ENCODE data around the gene MCRIP2.

Gene MCRIP2

DNA sequence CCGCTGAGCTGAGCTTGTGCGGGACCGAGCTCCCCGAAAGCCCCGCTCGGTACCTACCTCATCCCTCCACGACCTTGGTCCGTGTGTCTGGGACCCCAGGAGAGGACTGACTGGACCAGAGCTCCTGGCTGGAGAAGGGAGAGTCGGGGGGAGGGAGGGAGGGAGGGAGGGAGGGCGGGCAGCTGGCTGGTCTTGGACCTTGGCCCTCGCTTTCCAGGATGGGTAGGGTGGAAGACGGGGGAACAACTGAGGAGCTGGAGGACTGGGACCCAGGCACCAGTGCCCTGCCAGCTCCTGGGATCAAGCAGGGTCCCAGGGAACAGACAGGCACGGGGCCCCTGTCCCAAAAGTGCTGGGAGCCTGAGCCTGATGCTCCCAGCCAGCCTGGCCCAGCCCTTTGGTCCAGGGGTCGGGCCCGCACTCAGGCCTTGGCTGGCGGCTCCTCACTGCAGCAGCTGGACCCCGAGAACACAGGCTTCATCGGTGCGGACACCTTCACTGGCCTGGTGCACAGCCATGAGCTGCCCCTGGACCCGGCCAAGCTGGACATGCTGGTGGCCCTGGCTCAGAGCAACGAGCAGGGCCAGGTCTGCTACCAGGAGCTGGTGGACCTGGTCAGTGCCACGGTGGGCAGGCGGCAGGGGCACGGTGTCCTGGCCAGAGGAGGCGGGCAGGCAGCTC lies 34.4 kb downstream of the MCRIP2 start:
- DNase-seq (ENCODE audit: low spot score in 2 of 2), result no peak
- no peak for ATAC-seq
- H3K36me3 Mint-ChIP-seq, result peaks cover 14% of the 10 kb centered on the region
- H3K4me1 Mint-ChIP-seq, result peaks cover 20% of the 10 kb centered on the region
- H3K4me3 Mint-ChIP-seq, result no peak overlapping the region
- no peaks in the 10 kb centered on the region for H3K9me3 Mint-ChIP-seq
- no peak overlapping the region for H3K27ac Mint-ChIP-seq

DNA sequence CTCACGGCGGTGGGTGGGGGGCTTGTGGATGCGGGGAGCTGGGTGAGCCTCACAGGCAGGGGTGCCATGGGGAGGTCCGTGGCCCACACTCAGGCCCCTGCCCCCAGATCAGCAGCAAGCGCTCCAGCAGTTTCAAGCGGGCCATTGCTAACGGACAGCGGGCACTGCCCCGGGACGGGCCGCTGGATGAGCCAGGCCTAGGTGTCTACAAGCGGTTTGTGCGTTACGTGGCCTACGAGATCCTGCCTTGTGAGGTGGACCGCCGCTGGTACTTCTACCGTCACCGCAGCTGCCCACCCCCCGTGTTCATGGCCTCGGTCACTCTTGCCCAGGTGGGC lies 34.9 kb downstream of the MCRIP2 start:
- no peaks in the 10 kb centered on the region for H3K9me3 Mint-ChIP-seq
- no peak overlapping the region for H3K27ac Mint-ChIP-seq
- H3K4me3 Mint-ChIP-seq, result no peak overlapping the region
- ATAC-seq (no peak), DNase-seq (ENCODE audit: low spot score in 2 of 2) (no peak)
- peaks cover 16% of the 10 kb centered on the region for H3K36me3 Mint-ChIP-seq
- H3K4me1 Mint-ChIP-seq, result peaks cover 25% of the 10 kb centered on the region

DNA sequence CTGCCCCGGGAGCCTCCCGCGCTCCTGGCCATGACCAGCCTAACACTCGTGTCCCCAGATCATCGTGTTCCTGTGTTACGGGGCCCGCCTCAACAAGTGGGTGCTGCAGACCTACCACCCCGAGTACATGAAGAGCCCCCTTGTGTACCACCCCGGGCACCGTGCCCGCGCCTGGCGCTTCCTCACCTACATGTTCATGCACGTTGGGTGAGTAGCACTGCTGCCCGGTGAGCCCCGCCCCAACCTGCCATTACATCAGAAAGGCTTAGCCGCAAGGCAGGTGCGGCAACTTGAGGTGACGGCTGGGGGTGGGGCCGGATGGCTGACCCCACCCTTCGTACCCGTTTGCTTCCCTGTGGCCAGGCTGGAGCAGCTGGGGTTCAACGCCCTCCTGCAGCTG lies 35.3 kb downstream of the MCRIP2 start:
- H3K4me3 Mint-ChIP-seq, result no peak overlapping the region
- DNase-seq (ENCODE audit: low spot score in 2 of 2) (no peak), ATAC-seq (no peak)
- no peaks in the 10 kb centered on the region for H3K9me3 Mint-ChIP-seq
- H3K4me1 Mint-ChIP-seq, result peaks cover 29% of the 10 kb centered on the region
- no peak overlapping the region for H3K27ac Mint-ChIP-seq
- peaks cover 20% of the 10 kb centered on the region for H3K36me3 Mint-ChIP-seq

DNA sequence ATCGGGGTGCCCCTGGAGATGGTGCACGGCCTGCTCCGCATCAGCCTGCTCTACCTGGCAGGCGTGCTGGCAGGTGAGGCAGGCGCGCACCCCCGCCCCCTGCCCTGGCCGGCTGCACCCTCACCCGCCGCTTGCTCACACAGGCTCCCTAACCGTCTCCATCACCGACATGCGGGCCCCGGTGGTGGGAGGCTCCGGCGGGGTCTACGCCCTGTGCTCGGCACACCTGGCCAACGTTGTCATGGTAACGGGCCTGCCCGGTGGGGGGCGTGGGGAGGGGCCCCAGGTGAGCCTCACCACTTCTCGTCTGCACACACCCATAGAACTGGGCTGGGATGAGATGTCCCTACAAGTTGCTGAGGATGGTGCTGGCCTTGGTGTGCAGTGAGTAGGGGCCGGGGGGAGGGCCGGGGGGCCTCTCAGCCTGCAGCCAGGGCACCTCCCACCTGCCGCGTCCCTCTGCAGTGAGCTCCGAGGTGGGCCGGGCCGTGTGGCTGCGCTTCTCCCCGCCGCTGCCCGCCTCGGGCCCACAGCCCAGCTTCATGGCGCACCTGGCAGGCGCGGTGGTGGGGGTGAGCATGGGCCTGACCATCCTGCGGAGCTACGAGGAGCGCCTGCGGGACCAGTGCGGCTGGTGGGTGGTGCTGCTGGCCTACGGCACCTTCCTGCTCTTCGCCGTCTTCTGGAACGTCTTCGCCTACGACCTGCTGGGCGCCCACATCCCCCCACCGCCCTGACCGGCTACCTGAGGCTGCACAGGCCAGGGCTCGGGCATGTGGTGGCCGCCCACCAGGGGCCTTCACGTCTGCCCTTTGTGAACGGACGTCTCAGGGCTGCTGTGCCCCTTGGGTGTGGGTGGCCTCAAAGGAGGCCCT lies 35.9 kb downstream of the MCRIP2 start:
- Mint-ChIP-seq H3K4me3 (no peak overlapping the region), H3K27ac (no peak overlapping the region), H3K4me1 (peaks cover 36% of the 10 kb centered on the region), H3K9me3 (no peaks in the 10 kb centered on the region), H3K36me3 (peaks cover 26% of the 10 kb centered on the region)
- ATAC-seq (no peak), DNase-seq (ENCODE audit: low spot score in 2 of 2) (no peak)

DNA sequence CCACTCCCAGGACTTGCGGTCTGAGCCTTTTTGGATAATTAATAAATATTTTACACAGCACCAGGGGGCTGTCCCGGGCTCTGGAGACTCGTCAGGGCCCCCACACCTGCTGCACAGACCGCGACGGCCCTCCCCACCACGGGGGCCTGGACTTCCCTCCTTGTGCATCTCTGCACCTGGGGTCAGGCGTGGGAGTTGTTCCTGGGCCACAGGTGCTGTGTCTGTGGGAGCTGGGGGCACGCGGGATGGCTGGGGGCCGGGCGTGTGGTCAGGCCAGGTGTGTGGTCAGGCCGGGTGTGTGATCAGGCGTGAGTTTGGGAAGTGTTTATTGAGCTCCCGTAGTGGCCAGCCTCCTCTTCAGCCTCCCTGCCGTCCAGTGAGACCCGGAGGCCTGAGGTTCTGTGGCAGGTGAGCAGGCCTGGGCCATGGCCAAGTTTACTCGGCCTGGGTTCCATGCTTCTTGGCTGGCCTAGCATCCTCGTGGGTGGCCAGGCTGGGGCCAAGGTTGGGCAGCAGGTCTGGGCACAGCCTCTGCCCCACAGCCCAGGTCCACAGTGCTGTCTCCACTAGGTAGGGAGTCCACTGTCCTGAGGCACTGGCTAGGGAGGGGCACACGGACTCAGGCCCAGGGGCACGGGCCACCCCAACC lies 36.7 kb downstream of the MCRIP2 start:
- H3K36me3 Mint-ChIP-seq, result peaks cover 27% of the 10 kb centered on the region
- ATAC-seq, result no peak
- DNase-seq (ENCODE audit: low spot score in 2 of 2), result no peak
- H3K4me3 Mint-ChIP-seq, result peak overlapping the region; percentile 73
- peaks cover 43% of the 10 kb centered on the region for H3K4me1 Mint-ChIP-seq
- H3K27ac Mint-ChIP-seq, result peak overlapping the region; percentile 76
- no peaks in the 10 kb centered on the region for H3K9me3 Mint-ChIP-seq

DNA sequence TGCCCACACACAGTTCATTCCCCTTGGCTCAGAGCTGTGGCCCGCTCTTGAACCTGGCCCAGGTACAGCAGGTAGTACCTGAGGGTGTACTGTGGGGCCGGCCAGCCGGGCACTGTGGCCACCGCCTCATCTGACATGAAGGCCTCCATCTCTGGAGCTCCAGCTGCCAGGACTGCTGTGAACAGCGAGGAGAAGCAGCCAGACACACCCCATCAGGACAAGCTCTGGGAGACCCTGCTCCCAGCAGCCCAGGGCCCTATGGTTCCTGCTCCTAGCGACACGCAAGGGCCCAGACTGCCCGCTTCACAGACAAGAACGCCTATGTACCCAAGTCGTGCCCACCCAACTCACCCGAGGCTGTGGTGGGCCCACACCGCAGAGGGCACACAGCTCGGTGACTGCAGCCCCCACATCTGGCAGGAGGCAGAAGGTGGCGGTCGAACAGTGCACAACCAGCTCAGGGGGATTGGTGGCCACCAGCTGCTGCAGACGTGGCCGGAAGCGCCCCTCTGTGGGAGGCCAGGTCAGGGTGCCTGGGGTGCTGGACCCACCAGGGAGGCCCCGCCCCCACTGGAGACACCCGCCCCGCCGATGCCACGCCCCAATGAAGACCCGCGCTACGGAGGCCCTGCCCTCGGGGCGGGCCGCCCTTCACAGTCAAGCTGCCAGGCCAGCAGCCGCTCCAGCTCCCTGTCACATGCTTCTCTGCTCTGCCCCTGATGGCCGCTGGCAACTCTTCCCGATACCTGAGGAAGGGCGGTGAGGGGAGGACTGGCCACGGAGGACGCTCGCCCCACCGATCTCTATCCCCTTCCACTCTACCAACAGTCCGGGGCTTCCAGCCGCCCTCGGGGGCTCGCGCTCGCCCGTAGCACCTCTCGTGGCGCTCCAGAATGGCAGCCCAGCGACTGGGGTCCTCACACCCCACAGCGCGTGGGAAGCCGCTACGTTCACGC lies 37.5 kb downstream of the MCRIP2 start:
- peak overlapping the region; percentile 76 for H3K27ac Mint-ChIP-seq
- H3K36me3 Mint-ChIP-seq, result peaks cover 30% of the 10 kb centered on the region
- DNase-seq (ENCODE audit: low spot score in 2 of 2) (peak; percentile 55 to 82), ATAC-seq (peak; percentile 29)
- peaks cover 45% of the 10 kb centered on the region for H3K4me1 Mint-ChIP-seq
- no peaks in the 10 kb centered on the region for H3K9me3 Mint-ChIP-seq
- peak overlapping the region; percentile 73 for H3K4me3 Mint-ChIP-seq

DNA sequence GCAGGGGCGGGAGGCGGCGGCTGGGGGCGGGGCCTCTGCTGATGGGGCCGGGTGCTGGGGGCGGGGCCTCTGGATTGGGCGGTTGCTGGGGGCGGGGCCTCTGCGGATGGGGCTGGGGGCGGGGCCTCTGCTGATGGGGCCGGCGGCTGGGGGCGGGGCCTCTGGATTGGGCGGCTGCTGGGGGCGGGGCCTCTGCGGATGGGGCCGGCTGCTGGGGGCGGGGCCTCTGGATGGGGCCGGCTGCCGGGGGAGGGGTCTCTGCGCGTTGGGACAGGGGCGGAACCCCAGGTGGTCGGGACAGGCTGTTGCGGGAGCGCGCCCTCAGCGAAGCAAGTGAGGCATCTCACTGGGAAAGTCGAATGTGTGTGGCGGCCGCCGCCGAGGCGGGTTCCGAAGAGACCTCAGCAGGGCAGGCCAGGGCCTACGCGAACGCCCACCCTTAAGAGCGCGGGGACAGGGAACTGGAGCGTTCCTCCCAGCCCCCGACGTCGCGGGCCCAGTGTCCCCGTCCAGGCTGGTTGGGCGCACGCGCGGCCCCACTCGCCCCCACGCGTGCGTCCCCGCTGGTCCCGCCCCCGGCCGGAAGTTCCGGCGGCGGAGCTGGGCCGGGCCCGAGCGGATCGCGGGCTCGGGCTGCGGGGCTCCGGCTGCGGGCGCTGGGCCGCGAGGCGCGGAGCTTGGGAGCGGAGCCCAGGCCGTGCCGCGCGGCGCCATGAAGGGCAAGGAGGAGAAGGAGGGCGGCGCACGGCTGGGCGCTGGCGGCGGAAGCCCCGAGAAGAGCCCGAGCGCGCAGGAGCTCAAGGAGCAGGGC lies 38.4 kb downstream of the MCRIP2 start, which contains the start of gene STUB1:
STUB1 (plus strand) TSS at position 597 of the 811 bp plus-strand sequence; CDS start at position 713, 116 bp downstream.
- H3K36me3 Mint-ChIP-seq, result peaks cover 38% of the 10 kb centered on the region
- peak; percentile 61 for ATAC-seq
- peaks cover 47% of the 10 kb centered on the region for H3K4me1 Mint-ChIP-seq

DNA sequence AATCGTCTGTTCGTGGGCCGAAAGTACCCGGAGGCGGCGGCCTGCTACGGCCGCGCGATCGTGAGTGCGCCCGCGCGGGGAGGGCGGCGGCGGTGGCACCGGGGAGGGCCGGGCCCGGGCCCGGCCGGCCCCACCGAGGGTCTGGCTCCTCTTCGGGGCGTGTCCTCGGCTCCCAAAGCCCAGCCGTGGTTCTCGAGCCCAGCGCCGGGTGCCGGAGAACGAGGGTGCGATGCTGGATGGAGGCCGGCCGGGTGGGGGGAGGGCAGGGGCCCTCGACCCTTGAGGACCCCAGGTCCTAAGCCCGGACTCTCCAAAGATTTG lies 39.0 kb downstream of the MCRIP2 start:
- H3K4me1 Mint-ChIP-seq, result peaks cover 44% of the 10 kb centered on the region
- peak overlapping the region; percentile 73 for H3K4me3 Mint-ChIP-seq
- H3K27ac Mint-ChIP-seq, result peak overlapping the region; percentile 80
- DNase-seq (ENCODE audit: low spot score in 2 of 2) (no peak), ATAC-seq (no peak)
- peaks cover 39% of the 10 kb centered on the region for H3K36me3 Mint-ChIP-seq
- no peaks in the 10 kb centered on the region for H3K9me3 Mint-ChIP-seq

More for the DNA sequence above, 38.4 kb downstream of the MCRIP2 start, which contains the start of gene STUB1:
- peak; percentile 89 to 95 for DNase-seq (ENCODE audit: low spot score in 2 of 2)
- Mint-ChIP-seq H3K4me3 (peak within 1 kb of the TSS; percentile 73), H3K27ac (peak within 1 kb of the TSS; percentile 80), H3K9me3 (no peaks in the 10 kb centered on the region)

DNA sequence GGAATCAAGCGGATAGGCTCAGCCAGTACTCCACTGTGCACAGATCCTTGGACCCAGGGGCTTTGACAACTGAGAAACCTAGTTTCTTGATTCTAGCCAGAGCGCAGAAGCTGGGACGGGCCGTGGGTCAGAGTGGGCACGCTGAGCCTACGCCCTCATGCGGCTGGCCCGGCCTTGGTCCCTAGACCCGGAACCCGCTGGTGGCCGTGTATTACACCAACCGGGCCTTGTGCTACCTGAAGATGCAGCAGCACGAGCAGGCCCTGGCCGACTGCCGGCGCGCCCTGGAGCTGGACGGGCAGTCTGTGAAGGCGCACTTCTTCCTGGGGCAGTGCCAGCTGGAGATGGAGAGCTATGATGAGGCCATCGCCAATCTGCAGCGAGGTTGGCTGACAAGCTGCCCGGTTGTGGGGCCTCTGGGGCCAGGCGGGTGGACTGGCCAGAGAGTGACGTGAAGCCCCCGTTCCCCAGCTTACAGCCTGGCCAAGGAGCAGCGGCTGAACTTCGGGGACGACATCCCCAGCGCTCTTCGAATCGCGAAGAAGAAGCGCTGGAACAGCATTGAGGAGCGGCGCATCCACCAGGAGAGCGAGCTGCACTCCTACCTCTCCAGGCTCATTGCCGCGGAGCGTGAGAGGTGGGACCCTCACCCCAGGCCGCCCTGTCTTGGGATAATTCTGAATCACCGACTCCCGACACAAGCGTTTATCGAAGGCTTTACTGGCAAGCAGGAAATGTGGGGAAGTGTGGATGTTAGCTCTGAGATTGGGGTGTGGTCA lies 39.5 kb downstream of the MCRIP2 start:
- H3K36me3 Mint-ChIP-seq, result peaks cover 44% of the 10 kb centered on the region
- peaks cover 49% of the 10 kb centered on the region for H3K4me1 Mint-ChIP-seq
- peak overlapping the region; percentile 80 for H3K27ac Mint-ChIP-seq
- DNase-seq (ENCODE audit: low spot score in 2 of 2) (no peak), ATAC-seq (no peak)
- no peaks in the 10 kb centered on the region for H3K9me3 Mint-ChIP-seq
- H3K4me3 Mint-ChIP-seq, result peak overlapping the region; percentile 73

DNA sequence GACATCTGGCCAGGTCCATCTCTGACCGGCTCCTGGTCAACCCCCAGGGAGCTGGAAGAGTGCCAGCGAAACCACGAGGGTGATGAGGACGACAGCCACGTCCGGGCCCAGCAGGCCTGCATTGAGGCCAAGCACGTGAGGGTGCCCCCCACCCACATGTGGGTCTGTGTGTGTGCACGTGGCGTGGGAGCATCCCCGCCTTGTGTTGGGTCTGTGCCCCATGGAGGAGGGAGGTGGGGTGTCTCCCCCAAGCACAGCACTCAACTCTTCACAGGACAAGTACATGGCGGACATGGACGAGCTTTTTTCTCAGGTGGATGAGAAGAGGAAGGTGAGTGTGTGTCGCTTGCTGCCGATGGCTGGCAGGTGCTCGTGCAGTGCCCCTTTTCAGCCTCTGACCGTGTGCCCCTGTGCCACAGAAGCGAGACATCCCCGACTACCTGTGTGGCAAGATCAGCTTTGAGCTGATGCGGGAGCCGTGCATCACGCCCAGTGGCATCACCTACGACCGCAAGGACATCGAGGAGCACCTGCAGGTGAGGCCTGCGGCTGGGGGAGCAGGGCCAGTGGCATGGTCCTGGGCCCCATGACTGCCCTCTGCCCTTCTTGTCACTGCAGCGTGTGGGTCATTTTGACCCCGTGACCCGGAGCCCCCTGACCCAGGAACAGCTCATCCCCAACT lies 40.3 kb downstream of the MCRIP2 start:
- DNase-seq (ENCODE audit: low spot score in 2 of 2), result no peak
- peaks cover 49% of the 10 kb centered on the region for H3K4me1 Mint-ChIP-seq
- peak overlapping the region; percentile 73 for H3K4me3 Mint-ChIP-seq
- H3K9me3 Mint-ChIP-seq, result no peaks in the 10 kb centered on the region
- H3K27ac Mint-ChIP-seq, result peak overlapping the region; percentile 89
- no peak for ATAC-seq
- peaks cover 48% of the 10 kb centered on the region for H3K36me3 Mint-ChIP-seq

DNA sequence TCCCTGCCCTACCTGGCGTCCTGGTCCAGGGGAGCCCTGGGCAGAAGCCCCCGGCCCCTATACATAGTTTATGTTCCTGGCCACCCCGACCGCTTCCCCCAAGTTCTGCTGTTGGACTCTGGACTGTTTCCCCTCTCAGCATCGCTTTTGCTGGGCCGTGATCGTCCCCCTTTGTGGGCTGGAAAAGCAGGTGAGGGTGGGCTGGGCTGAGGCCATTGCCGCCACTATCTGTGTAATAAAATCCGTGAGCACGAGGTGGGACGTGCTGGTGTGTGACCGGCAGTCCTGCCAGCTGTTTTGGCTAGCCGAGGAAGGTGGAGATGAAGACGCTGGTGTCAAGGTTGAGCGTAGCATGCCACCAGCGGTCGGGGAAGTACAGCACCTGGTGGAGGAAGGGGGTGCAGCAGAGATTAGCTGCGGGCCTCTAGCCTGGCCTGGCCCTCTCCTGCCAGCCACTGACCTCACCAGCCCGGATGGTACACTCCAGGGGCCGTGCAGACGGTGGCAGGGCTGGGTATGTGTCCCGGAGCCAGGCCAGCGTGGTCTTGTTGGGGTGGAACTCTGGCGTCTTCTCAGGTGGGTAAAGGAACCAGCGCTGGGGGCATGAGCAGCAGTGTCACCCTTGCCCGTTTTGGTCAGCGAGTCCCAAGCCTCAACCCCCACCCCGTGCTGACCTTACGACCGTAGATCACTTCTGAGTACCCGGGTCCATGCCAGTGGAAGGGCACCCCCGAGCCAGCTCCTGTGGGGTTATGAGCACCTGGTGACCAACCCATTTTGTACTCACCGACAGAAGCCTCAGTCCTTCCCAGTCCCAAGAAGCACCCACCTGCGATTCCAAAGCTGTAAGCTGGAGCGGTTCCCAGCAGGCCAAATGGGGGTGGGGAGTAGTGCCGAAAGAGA lies 41.1 kb downstream of the MCRIP2 start:
- Mint-ChIP-seq H3K36me3 (peaks cover 48% of the 10 kb centered on the region), H3K27ac (peak overlapping the region; percentile 89), H3K9me3 (no peaks in the 10 kb centered on the region), H3K4me1 (peaks cover 49% of the 10 kb centered on the region), H3K4me3 (peak overlapping the region; percentile 73)
- no peak for DNase-seq (ENCODE audit: low spot score in 2 of 2)
- no peak for ATAC-seq

DNA sequence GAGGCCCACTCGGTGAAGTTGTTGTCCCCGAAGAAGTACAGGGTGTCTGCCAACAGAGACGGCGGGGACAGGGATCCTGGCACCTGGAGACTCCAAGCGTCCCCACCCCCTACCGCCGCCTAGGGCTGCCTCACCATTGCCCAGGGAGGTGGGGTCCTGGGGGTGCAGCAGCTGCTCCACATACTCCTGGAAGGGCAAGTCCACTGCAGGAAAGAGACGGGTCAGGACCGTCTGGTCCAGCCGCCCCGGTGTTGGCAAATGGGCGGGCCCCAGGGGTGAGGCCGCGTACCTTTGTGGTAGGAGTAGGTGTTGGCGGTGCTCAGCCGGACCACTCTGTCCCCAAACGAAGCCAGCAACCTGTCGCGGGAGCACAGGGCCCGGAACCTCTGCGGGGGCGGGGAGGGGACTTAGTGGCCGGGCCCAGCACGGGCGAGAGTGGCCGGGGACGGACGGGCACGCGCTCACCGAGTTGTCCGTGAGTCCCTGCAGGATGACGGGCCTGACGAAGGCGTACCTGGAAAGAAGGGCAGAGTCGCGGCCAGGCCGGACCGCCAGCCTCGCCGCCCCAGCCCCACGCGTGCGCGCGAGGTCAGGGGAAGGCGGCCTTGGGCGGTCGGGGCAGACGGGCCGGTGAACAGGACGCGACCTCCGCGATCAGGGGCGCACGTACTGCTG lies 41.9 kb downstream of the MCRIP2 start:
- H3K9me3 Mint-ChIP-seq, result no peaks in the 10 kb centered on the region
- peak overlapping the region; percentile 73 for H3K4me3 Mint-ChIP-seq
- peaks cover 48% of the 10 kb centered on the region for H3K36me3 Mint-ChIP-seq
- no peak for ATAC-seq
- H3K27ac Mint-ChIP-seq, result peak overlapping the region; percentile 89
- peaks cover 50% of the 10 kb centered on the region for H3K4me1 Mint-ChIP-seq
- no peak for DNase-seq (ENCODE audit: low spot score in 2 of 2)

Data from stimulated activated effector memory CD8-positive, alpha-beta T cell treated with anti-CD3 and anti-CD28 coated beads, Interleukin-12 subunit alpha, Interleukin-12 subunit beta, amount 100 ng/mL, for 72 hours (primary cell).